CD4-positive, CD25-positive, alpha-beta regulatory T cell (primary cell): ENCODE results near the gene MEIKIN. TPM values are rescaled to one million over a fixed set of nuclear protein-coding genes. Genes with fewer than 3 reads are reported as not detected.

ENCODE experiments used
- ATAC-seq, 2 donors: fragments of 150-1000 bp; cut with Tn5 transposase; one replicate each; pipeline ENCODE4 v1.10.0; 2021; ENCODE audit warnings: low read depth in 2 of 2, moderate number of reproducible peaks in 2 of 2, moderate library complexity in 1 of 2
- DNase-seq, 3 donors: peaks; one replicate each; pipeline versions ENCODE4 v3.0.0 to v3.0.0-alpha.2; 2012 to 2022; ENCODE audit warnings: mixed read lengths in 1 of 3
- H3K27ac ChIP-seq: one replicate; pipeline ENCODE4 v1.7.0; 2013; ENCODE audit warnings: mild to moderate bottlenecking, low read length; ENCODE audit not compliant: insufficient read depth, poor library complexity, severe bottlenecking
- H3K27me3 ChIP-seq: one replicate; pipeline ENCODE4 v1.7.0; 2013; ENCODE audit warnings: low read length; ENCODE audit not compliant: control insufficient read depth, insufficient read depth
- H3K36me3 ChIP-seq: one replicate; pipeline ENCODE4 v1.7.0; 2013; ENCODE audit warnings: mild to moderate bottlenecking, low read length, moderate library complexity; ENCODE audit not compliant: control insufficient read depth, insufficient read depth
- H3K4me1 ChIP-seq: 2 replicates; pipeline ENCODE4 v1.7.0; 2013; ENCODE audit warnings: mild to moderate bottlenecking, low read length; ENCODE audit not compliant: insufficient read depth, control insufficient read depth, poor library complexity, severe bottlenecking
- H3K4me3 ChIP-seq: one replicate; pipeline ENCODE4 v1.7.0; 2013; ENCODE audit warnings: low read depth, mild to moderate bottlenecking, low read length, moderate library complexity
- H3K9me3 ChIP-seq, 2 experiments: 1 replicate in 1 of 2; 2 replicates in 1 of 2; pipeline ENCODE4 v1.7.0; 2013; ENCODE audit warnings: low read length in 2 of 2, mild to moderate bottlenecking in 1 of 2, moderate library complexity in 1 of 2; ENCODE audit not compliant: control insufficient read depth in 2 of 2
- H3K27ac Mint-ChIP-seq, 3 donors: one replicate each; pipeline ENCODE4 v1.8.0; 2020 to 2022; ENCODE audit warnings: mild to moderate bottlenecking in 3 of 3, mixed read lengths in 3 of 3, moderate library complexity in 2 of 3
- H3K27me3 Mint-ChIP-seq: one replicate; pipeline ENCODE4 v1.8.0; 2022; ENCODE audit warnings: mild to moderate bottlenecking, mixed read lengths
- H3K36me3 Mint-ChIP-seq: one replicate; pipeline ENCODE4 v1.8.0; 2020; ENCODE audit warnings: mixed read lengths
- H3K4me1 Mint-ChIP-seq, 4 donors: one replicate each; pipeline ENCODE4 v1.8.0; 2020 to 2022; ENCODE audit warnings: mixed read lengths in 4 of 4, mild to moderate bottlenecking in 1 of 4
- H3K4me3 Mint-ChIP-seq, 4 donors: one replicate each; pipeline ENCODE4 v1.8.0; 2020 to 2022; ENCODE audit warnings: mild to moderate bottlenecking in 4 of 4, mixed read lengths in 4 of 4, moderate library complexity in 3 of 4
- H3K9me3 Mint-ChIP-seq, 7 donors: one replicate each; pipeline ENCODE4 v1.8.0; 2020 to 2022; ENCODE audit warnings: mixed read lengths in 7 of 7, mild to moderate bottlenecking in 3 of 7, moderate library complexity in 2 of 7
- polyA plus RNA-seq, 4 donors: library from polyadenylated mRNA; unstranded; fragments of 300-500 nt; fragmentation: Illumina TruSeq; gene quantifications; one replicate each; pipeline ENCODE4 v1.2.3, GENCODE V29; 2021
- total RNA-seq: library from RNA; stranded (reverse); gene quantifications from one replicate; pipeline ENCODE4 v1.2.3, GENCODE V29; 2022

MEIKIN gene
- total and polyA plus RNA-seq, 5 donors from 2014 or later: not detected

DNA sequence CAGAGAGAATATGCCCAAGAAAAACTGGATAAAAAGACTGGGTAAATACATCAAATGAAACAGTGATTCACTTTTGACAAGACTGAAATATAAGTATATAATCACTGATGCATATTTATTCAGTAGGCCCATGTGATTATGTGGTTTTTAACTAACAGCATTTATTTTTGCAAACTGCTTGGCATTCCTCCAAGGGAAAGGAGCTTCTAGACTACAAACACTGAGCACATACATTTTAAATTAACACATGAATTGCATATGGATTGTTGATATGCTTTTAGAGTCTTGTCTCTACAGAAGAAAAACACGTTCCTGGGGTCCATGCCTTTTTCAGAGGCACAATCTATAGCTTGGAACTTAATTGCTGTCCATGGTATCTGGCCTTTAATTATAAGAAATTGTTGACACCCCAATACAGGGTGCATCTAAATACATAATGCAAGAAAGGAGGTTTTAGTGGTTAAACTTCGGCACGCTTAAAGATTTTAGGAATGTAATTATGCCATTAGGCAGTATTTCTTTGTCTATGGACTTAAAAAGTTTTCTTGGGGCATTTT lies 6.9 kb upstream of the MEIKIN start:
- Mint-ChIP-seq H3K4me1 (peaks cover 0 to 8% (median 2%) of the 10 kb centered on the region in 4 donors), H3K9me3 (peaks cover 0 to 2% (median 0%) of the 10 kb centered on the region in 7 donors), H3K27ac (no peak overlapping the region), H3K4me3 (no peak overlapping the region), H3K27me3 (peaks cover 17% of the 10 kb centered on the region), H3K36me3 (peaks cover 16% of the 10 kb centered on the region)
- no peak for DNase-seq
- Histone ChIP-seq H3K4me1 (no peaks in the 10 kb centered on the region), H3K27ac (no peak overlapping the region), H3K9me3 (no peaks in the 10 kb centered on the region), H3K4me3 (no peak overlapping the region), H3K36me3 (peaks cover 2% of the 10 kb centered on the region), H3K27me3 (peaks cover 1% of the 10 kb centered on the region)
- no peak for ATAC-seq

DNA sequence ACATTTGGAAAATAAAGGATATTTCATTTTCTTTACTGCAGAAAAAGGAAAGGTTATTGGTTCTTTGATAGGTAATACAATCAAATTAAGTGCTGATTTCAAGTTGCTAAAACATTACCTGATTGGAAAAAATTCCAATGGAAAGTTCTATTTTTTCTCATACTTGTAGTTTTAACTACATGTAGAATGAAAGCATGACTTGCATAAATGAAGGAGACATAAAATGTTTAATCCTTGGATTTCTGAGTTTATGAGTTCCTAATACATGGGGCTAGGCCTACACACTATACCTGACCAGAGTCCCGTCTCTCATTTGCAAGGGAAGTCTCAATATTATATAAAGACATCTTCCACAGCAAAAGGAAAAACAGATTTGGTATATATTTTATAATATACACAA lies 5.2 kb upstream of the MEIKIN start:
- Histone ChIP-seq H3K4me1 (no peaks in the 10 kb centered on the region), H3K4me3 (no peak overlapping the region), H3K36me3 (peaks cover 2% of the 10 kb centered on the region), H3K9me3 (no peaks in the 10 kb centered on the region), H3K27ac (no peak overlapping the region), H3K27me3 (peaks cover 1% of the 10 kb centered on the region)
- H3K27me3 Mint-ChIP-seq: peaks cover 21% of the 10 kb centered on the region
- H3K27ac Mint-ChIP-seq: no peak overlapping the region
- DNase-seq: no peak
- peaks cover 0 to 8% (median 2%) of the 10 kb centered on the region in 4 donors for H3K4me1 Mint-ChIP-seq
- H3K9me3 Mint-ChIP-seq: peaks cover 0 to 2% (median 0%) of the 10 kb centered on the region in 7 donors
- H3K36me3 Mint-ChIP-seq: peaks cover 13% of the 10 kb centered on the region
- no peak for ATAC-seq
- H3K4me3 Mint-ChIP-seq: no peak overlapping the region

DNA sequence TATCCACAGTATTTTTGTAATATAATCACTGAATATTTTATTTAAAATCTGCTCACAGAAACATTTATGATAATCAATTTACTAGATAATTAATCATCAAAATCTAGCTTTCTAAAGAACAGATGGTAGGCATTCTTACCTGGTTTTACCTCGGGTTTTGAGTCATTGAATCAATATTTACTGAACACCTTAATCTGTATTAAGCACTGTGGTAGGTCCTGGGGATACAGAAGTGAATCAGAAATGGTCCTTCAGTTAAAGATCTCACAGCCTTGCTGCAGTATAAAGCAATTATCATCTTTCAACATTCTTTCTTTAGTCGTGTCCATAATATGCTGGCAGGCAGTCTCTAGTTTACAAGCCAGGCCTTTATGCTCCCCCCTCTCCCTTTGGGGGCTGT lies 2.0 kb upstream of the MEIKIN start:
- H3K9me3 Mint-ChIP-seq: peaks cover 0 to 2% (median 0%) of the 10 kb centered on the region in 7 donors
- ATAC-seq (no peak), DNase-seq (no peak)
- H3K4me3 Mint-ChIP-seq: no peak overlapping the region
- peaks cover 17% of the 10 kb centered on the region for H3K27me3 Mint-ChIP-seq
- Histone ChIP-seq H3K27me3 (peaks cover 1% of the 10 kb centered on the region), H3K36me3 (no peaks in the 10 kb centered on the region), H3K4me3 (no peak overlapping the region), H3K4me1 (no peaks in the 10 kb centered on the region), H3K9me3 (no peaks in the 10 kb centered on the region), H3K27ac (no peak overlapping the region)
- H3K27ac Mint-ChIP-seq: no peak overlapping the region
- no peaks in the 10 kb centered on the region for H3K4me1 Mint-ChIP-seq
- H3K36me3 Mint-ChIP-seq: no peaks in the 10 kb centered on the region

DNA sequence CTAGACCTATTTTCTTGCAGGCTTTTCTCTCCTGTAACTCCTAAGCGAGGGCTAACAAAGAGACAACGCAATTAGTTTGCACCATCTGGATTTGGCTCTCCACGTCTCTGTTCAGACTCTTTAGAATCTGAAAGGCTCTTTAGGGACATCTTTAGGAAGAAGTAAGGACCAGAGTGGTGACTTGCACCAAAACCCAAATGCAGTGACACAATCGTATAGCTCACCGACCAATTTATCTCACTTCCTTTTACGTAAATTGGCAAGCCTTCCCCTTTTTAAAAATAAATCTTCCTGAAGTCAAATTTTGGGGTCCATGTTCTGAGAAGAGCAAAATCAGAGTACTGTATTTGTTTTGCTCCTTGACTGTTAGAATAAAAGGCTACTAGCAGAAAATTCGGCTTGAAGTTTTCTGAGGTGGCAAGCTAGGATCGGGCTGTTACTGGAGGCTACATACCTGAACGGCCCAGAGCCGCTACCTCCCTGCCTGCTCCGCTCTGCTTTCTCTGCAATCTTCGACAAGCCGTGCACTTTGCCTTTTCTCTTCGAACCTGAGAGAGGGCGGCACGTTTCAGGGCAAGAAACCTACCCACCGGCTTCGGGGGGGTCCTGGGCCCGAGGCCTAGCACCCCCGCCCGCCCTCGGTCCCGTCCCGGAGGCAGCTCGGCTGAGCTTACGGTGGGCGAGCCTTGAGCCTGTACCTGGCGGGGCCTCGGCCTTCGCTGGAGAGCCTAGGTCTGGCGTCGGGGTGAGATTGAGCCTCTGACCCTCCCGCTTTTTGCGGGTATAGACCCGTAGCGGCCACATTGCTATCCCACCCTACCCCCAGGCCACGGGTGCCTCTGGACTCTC lies 537 bp downstream of the MEIKIN start:
- Histone ChIP-seq H3K9me3 (no peaks in the 10 kb centered on the region), H3K4me1 (no peaks in the 10 kb centered on the region), H3K36me3 (no peaks in the 10 kb centered on the region), H3K27ac (no peak overlapping the region), H3K27me3 (peaks cover 5% of the 10 kb centered on the region), H3K4me3 (no peak overlapping the region)
- no peak for DNase-seq
- ATAC-seq: no peak
- Mint-ChIP-seq H3K27me3 (peaks cover 31% of the 10 kb centered on the region), H3K4me3 (no peak overlapping the region), H3K4me1 (no peaks in the 10 kb centered on the region), H3K27ac (no peak overlapping the region), H3K36me3 (no peaks in the 10 kb centered on the region), H3K9me3 (peaks cover 0 to 2% (median 0%) of the 10 kb centered on the region in 7 donors)

DNA sequence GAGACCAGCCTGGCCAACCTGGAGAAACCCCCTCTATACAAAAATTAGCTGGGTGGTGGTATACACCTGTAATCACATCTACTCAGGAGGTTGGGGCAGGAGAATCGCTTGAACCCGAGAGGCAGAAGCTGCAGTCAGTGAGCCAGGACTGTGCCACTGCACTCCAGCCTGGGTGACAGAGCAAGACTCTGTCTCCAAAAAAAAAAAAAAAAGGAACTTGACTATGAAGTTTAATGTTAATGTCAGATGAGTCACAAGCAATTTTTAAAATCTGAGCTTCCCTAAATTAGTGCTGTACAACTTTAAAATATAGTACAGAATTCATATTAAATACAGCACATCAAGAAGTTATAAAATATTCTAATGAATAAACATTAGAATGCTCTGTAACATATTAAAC lies 1.5 kb downstream of the MEIKIN start:
- peaks cover 34% of the 10 kb centered on the region for H3K27me3 Mint-ChIP-seq
- no peak overlapping the region for H3K4me3 Mint-ChIP-seq
- peaks cover 4% of the 10 kb centered on the region for H3K27me3 ChIP-seq
- H3K27ac Mint-ChIP-seq: no peak overlapping the region
- H3K4me3 ChIP-seq: no peak overlapping the region
- DNase-seq: no peak
- no peaks in the 10 kb centered on the region for H3K9me3 ChIP-seq
- no peak for ATAC-seq
- H3K36me3 Mint-ChIP-seq: no peaks in the 10 kb centered on the region
- H3K36me3 ChIP-seq: no peaks in the 10 kb centered on the region
- no peaks in the 10 kb centered on the region for H3K4me1 Mint-ChIP-seq
- no peaks in the 10 kb centered on the region for H3K4me1 ChIP-seq
- H3K27ac ChIP-seq: no peak overlapping the region
- H3K9me3 Mint-ChIP-seq: peaks cover 0 to 2% (median 0%) of the 10 kb centered on the region in 7 donors

DNA sequence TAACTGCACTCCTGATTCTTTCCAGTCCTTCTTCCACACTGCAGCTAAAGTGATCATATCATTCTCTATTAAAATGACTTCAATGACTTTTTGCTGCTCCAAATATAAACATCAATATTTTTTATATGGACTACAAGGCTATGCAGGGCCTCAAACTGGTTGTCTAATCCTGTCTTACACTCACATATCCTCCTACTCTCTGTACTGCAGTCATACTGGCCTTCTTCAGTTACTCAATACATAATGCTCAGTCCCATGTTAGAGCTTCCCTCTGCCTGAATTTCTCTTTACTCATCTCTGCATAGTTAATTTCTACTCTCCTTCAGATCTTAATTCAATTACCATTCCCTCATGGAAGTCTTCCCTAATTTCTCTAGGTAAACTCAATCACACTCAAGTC lies 3.4 kb downstream of the MEIKIN start:
- Histone ChIP-seq H3K27ac (no peak overlapping the region), H3K4me1 (no peaks in the 10 kb centered on the region), H3K4me3 (no peak overlapping the region), H3K9me3 (no peaks in the 10 kb centered on the region), H3K27me3 (peaks cover 7% of the 10 kb centered on the region), H3K36me3 (no peaks in the 10 kb centered on the region)
- Mint-ChIP-seq H3K27ac (no peak overlapping the region), H3K4me1 (no peaks in the 10 kb centered on the region), H3K4me3 (no peak overlapping the region), H3K27me3 (peaks cover 31% of the 10 kb centered on the region), H3K9me3 (peaks cover 0 to 1% (median 0%) of the 10 kb centered on the region in 7 donors), H3K36me3 (no peaks in the 10 kb centered on the region)
- no peak for DNase-seq
- ATAC-seq: no peak

DNA sequence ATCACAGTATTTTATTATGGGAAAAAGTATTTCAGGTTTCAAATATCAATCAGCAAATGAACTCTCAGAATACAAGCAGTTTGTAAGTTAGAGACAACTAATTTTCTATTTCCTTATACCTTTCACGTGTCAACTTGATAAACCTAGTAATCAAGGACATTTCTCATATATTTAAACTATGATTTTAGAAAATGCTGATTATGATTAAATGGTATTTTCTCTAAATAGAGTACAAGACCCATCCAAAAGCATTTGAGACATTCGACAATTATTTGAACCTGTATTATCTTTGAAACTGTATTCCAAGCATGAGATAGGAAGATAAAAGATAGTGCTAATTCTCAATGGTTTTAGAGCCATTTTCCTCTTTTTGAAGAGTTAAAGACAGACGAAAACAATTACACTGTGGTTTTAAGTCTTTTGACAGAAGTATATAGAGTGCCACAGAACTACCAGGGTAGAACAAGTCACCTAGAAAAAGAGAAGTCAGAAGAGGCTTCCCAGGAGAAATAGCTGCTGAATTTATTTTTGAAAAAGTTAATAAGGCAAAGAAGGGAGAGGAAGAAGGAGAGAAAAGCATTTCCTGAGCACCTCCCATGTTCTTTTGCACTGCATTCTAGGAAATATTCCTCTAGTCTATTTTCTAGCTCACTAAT lies 5.6 kb downstream of the MEIKIN start:
- no peaks in the 10 kb centered on the region for H3K36me3 ChIP-seq
- Mint-ChIP-seq H3K9me3 (peaks cover 0 to 1% (median 0%) of the 10 kb centered on the region in 7 donors), H3K4me1 (no peaks in the 10 kb centered on the region), H3K27me3 (peaks cover 39% of the 10 kb centered on the region), H3K27ac (no peak overlapping the region), H3K4me3 (no peak overlapping the region), H3K36me3 (no peaks in the 10 kb centered on the region)
- H3K27ac ChIP-seq: no peak overlapping the region
- no peaks in the 10 kb centered on the region for H3K9me3 ChIP-seq
- H3K4me3 ChIP-seq: no peak overlapping the region
- ATAC-seq: no peak
- H3K27me3 ChIP-seq: peaks cover 9% of the 10 kb centered on the region
- H3K4me1 ChIP-seq: no peaks in the 10 kb centered on the region
- no peak for DNase-seq
